Right cardiac atrium (tissue), 5 donors: Measurements from ENCODE around the gene ORAI2. TPM values are rescaled to one million over a fixed set of nuclear protein-coding genes. Genes with fewer than 3 reads are reported as not detected.

Experiments used
- ATAC-seq, 2 donors: fragments of 200-7000 bp; cut with Tn5 transposase; one replicate each; pipeline versions ENCODE4 v1.8.0 to v1.9.1; 2020; ENCODE audit warnings: moderate library complexity in 2 of 2, mild to moderate bottlenecking in 1 of 2
- DNase-seq, 3 donors: peaks; one replicate each; pipeline ENCODE4 v3.0.0-alpha.2; 2020
- H3K27ac ChIP-seq: one replicate; pipeline ENCODE4 v1.5.1; 2013; ENCODE audit warnings: mild to moderate bottlenecking, low read length, control low read depth, moderate library complexity
- H3K27me3 ChIP-seq: one replicate; pipeline ENCODE4 v1.6.1; 2013; ENCODE audit not compliant: control insufficient read depth, insufficient read depth
- H3K4me1 ChIP-seq: one replicate; pipeline ENCODE4 v1.6.1; 2013; ENCODE audit warnings: low read length; ENCODE audit not compliant: control insufficient read depth, insufficient read depth
- H3K4me3 ChIP-seq: one replicate; pipeline ENCODE4 v1.5.1; 2013; ENCODE audit warnings: low read length, control low read depth
- H3K9me3 ChIP-seq: one replicate; pipeline ENCODE4 v1.6.1; 2013; ENCODE audit warnings: low read length; ENCODE audit not compliant: control insufficient read depth
- WGBS: extraction: QIAGEN DNeasy Blood & Tissue Kit; methylation state at CpG from one replicate; pipeline ENCODE4 v1.1.7; 2013; 5-methylcytosine and 5-hydroxymethylcytosine counted together
- intact Hi-C, 4 donors: fragments of 100-400 bp; cut with DNase I; formaldehyde crosslinking; loops; one replicate each; pipeline versions ENCODE4 v1.11.0 to v1.14.0; 2022 to 2023
- polyA plus RNA-seq: library from polyadenylated mRNA; stranded (reverse); fragments of 200-250 nt; gene quantifications from one replicate; pipeline ENCODE4 v1.2.3, GENCODE V29; 2013
- total RNA-seq, 4 donors: library from RNA; stranded (reverse); fragmentation: NEBNext Ultra II Directional; extraction: Animal tissue kit (Norgen Biotek cat#: 25700); gene quantifications; one replicate each; pipeline ENCODE4 v1.2.1, GENCODE V29; 2021
- donor health status: healthy with polysubstance abuse.
- donor health status: DM: no; HTN: yes; CAD: no.
- donor health status: DM: no; HTN: no; CAD: no.
- donor health status: DM: no; HTN: yes; CAD: no; lungs with severe emphysema.
- donor health status: DM: yes; HTN: yes; CAD: no.

The ORAI2 gene
- total and polyA plus RNA-seq, 5 donors: 2.9 to 7.4 (median 4.3) TPM

DNA sequence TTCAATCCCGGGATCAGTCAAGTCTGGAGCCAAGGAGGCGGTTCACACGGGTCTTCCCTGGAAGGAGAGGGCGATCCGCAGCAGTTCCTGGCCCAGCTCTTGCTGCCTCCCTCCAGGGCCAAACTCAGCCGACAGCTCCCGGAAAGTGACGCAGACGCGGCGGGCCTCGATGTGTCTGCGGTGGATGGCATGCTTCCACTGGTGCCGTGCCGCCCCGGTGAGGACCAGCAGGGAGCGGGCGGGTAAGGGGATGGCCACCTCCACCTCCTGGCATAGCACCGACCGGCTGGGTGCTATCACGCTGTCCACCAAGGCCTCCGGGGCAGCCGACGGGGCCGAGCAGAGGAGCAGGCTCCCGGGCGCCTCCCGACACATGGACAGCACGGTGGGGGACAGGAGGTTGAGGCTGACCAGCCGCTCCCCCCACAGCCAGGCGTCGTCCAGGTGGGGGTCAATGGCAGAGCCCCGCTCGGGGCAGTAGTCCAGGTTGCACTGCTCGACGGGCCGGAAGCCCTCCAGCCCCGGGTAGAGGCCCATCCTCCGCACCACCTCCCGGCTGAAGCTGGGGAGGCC is 24.1 kb downstream of the ORAI2 start:
- Histone ChIP-seq H3K27ac (no peak overlapping the region), H3K9me3 (no peaks in the 10 kb centered on the region), H3K4me1 (no peaks in the 10 kb centered on the region), H3K4me3 (no peak overlapping the region), H3K27me3 (no peaks in the 10 kb centered on the region)
- intact Hi-C loops: no loop called here
- 92% methylated on average over 40 of the region's 40 CpGs for WGBS
- no peak for ATAC-seq
- peak in 1 of 3 donors; percentile 57 for DNase-seq

DNA sequence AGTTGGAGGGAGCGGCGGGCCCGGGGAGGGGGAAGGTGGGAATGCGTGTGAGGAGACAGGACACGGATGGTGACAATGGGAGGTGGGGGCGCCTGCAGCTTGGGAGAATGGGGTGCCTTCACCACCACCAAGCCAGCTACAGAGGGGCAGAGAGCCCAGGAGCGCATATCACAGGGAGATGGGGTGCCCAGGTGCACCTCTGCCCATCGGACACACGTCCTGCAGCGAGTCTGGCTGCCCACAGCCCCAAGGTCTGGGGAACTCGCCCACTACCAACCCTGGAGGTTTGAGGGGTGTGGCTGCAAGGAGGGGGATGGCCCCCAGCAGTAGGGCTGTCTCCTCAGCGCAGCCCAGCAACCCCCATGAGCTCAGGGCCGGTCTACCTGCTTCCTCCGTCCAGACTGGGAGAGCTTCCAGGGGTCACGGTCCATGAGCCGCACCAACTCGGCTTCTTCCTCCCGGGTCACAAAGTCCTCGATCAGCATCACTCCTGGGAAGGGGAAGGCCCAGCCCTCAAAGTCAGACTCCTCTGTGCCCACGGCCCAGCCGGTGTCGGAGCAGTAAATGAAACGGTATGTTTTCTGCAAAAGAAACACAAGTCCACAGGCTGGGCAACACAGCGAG is 26.0 kb downstream of the ORAI2 start:
- Histone ChIP-seq H3K9me3 (no peaks in the 10 kb centered on the region), H3K4me1 (peaks cover 4% of the 10 kb centered on the region), H3K4me3 (no peak overlapping the region), H3K27me3 (no peaks in the 10 kb centered on the region), H3K27ac (no peak overlapping the region)
- peak in 1 of 3 donors; percentile 42 for DNase-seq
- ATAC-seq: no peak
- WGBS: 94% methylated on average over 24 of the region's 24 CpGs
- intact Hi-C loops: no loop called here

DNA sequence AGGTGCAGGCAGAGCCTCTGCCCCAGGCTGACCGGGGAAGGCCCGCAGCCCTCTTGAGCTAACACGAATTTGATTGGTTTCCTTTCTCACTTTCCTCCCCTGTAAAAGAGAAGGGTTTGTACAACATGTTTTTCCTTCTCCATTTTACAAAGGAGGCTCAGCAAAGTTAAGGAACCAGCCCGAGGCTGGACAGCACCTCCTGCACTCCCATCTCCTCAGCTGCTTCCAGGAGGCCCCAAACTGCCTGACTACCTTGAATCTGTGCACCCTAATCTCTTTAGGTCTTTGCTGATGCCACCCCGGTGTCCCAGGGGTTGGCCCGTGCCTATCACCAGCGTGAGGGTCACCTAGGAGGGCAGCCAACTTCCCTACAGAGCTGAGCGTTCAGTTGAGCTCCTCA is 27.1 kb downstream of the ORAI2 start:
- ATAC-seq: no peak
- no peaks in the 10 kb centered on the region for H3K27me3 ChIP-seq
- intact Hi-C loops: no loop called here
- no peak overlapping the region for H3K27ac ChIP-seq
- no peaks in the 10 kb centered on the region for H3K9me3 ChIP-seq
- WGBS: 78% methylated on average over 8 of the region's 8 CpGs
- H3K4me1 ChIP-seq: peaks cover 4% of the 10 kb centered on the region
- DNase-seq: peak in 1 of 3 donors; percentile 21
- H3K4me3 ChIP-seq: no peak overlapping the region

DNA sequence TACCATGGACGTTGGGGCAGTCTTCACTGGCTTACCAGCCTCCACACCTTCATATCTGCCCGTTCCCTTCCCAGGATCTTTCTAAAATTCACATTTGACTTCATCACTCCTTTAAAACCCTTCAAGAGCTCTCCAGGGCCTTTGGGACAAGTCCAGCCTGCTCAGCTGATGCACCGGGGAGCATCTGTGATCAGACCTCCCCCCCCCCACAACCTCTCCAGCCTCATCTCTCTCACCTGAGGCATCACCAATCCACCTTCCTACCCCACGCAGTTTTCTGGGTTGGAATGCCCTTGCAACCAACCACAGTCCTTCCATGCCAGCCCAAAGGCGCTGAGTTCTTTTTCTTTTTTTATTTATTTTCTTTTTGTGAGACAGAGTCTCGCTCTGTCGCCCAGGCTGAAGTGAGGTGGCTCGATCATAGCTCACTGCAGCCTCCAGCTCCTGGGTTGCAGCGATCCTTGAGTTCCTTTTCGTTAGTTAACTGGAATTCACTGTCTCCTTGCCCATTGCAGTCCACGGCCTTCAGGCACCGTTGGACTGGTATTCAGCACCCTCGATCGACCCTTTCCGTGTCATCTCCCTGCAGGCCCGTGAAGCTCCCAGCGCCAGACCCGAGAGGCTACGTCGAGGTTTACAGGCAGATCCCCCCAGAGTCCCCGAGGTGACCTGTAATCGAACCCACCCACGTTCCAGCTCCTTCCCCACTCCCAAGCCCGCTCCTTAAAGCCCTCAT is 30.6 kb downstream of the ORAI2 start:
- intact Hi-C loops: no loop called here
- H3K4me3 ChIP-seq: peak overlapping the region; percentile 90
- ATAC-seq (no peak), DNase-seq (peak in 2 of 3 donors; percentile 54 to 57)
- H3K9me3 ChIP-seq: no peaks in the 10 kb centered on the region
- H3K4me1 ChIP-seq: peaks cover 4% of the 10 kb centered on the region
- H3K27me3 ChIP-seq: no peaks in the 10 kb centered on the region
- WGBS: 11% methylated on average over 24 of the region's 24 CpGs
- peak overlapping the region; percentile 19 for H3K27ac ChIP-seq

DNA sequence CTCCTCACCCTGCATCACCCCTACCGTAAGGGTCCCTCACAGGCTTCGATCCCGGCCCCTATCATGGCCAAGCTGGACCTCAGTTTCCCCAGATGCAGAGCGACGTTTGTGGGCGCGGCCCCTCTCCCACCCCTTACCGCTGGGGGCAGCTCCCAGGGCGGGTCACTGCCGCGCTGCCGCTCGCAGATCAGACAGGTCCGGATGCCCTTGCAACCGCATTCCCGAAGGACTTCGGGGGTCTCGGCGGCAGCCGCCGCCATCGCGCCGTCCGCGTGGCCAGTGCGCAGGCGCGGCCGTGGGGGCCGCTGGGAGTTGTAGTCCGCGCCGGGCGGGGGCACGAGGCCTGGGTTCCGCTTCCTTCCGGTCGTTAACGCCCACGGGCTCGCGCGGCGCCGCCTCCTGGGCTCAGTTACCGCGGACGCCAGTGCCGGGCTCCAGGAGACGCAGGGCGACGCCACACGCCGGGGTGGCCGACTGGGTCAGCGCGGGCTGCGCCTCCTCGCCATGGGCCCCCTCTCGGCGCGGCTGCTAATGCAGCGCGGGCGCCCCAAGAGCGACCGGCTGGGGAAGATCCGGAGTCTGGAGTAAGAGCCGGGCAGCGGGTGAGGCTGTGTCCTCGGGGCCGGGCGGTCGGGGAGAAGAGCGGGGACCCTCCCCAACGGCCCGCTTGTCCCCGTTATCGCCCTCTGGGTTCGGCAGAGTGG is 31.4 kb downstream of the ORAI2 start, which contains the start of the genes ALKBH4 and LRWD1:
TSS of gene ALKBH4 (minus strand) at position 287 of the 704 bp plus-strand sequence. CDS start at position 260, 27 bp downstream.
TSS of gene LRWD1 (plus strand) at position 408 of the 704 bp plus-strand sequence. CDS start at position 505, 97 bp downstream.
- Histone ChIP-seq H3K4me3 (peak within 1 kb of the TSS; percentile 90), H3K27me3 (no peaks in the 10 kb centered on the region), H3K27ac (peak within 1 kb of the TSS; percentile 19), H3K9me3 (no peaks in the 10 kb centered on the region), H3K4me1 (peaks cover 4% of the 10 kb centered on the region)
- under 1% methylated on average over 81 of the region's 81 CpGs for WGBS
- ATAC-seq (peak; percentile 95 to 97), DNase-seq (peak; percentile 96 to 99 (median 98))
- intact Hi-C loops: no loop called here

DNA sequence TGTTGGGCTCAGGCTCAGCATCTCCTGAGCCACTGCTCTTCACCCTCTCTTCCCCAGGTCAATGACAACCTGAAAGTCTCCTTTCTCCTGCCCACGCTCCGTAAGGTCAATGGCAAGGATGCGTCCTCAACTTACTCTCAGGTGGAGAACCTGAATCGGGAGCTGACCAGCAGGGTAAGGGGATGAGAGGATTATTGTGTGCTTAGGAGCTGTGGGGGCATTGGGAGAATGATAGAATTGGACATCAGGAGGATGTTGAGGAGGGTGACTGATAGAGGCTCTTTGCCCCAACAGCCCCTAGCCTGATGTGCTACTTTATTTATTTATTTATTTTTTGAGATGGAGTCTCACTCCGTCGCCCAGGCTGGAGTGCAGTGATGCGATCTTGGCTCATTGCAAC is 32.7 kb downstream of the ORAI2 start:
- H3K27ac ChIP-seq: no peak overlapping the region
- 95% methylated on average over 7 of the region's 7 CpGs for WGBS
- H3K9me3 ChIP-seq: no peaks in the 10 kb centered on the region
- intact Hi-C loops: no loop called here
- no peak overlapping the region for H3K4me3 ChIP-seq
- peaks cover 4% of the 10 kb centered on the region for H3K4me1 ChIP-seq
- no peak for ATAC-seq
- no peaks in the 10 kb centered on the region for H3K27me3 ChIP-seq
- no peak for DNase-seq

DNA sequence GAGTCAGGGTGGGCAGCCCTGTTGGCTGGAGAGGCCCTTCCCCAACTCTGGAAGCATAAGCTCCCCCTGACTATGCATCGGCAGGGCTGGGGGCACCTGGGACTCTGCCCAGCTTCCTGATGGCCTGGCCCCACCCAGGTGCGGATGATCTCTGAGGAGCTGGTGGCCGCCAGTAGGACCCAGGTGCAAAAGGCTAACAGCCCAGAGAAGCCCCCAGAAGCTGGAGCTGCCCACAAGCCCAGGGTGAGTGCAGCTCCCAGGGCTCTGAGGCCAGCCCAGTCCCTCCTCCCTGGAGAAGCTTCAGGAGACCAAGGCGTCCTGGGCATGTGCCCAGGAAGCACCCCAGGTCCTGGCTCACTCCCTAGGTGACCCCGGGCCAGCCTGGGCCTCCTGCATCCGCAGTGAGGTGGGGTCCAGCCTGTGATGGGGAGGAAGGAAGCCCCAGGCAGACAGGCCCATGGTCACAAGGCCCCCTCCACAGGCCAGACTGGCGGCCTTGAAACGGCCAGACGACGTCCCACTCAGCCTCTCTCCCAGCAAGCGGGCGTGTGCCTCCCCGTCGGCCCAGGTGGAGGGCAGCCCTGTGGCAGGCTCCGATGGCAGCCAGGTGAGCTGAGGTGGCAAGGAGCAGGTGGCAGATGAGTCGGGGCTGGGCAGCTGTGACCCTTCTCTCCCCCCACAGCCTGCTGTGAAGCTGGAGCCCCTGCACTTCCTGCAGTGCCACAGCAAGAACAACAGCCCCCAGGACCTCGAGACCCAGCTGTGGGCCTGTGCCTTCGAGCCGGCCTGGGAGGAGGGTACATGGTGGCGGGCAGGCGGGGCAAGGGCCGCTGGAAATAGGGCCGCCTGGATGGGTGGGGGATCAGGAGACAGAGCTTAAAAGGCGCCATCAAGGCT is 34.5 kb downstream of the ORAI2 start:
- H3K9me3 ChIP-seq: no peaks in the 10 kb centered on the region
- WGBS: 93% methylated on average over 24 of the region's 24 CpGs
- peaks cover 4% of the 10 kb centered on the region for H3K4me1 ChIP-seq
- ATAC-seq (no peak), DNase-seq (peak in 2 of 3 donors; percentile 53 to 61)
- no peaks in the 10 kb centered on the region for H3K27me3 ChIP-seq
- no peak overlapping the region for H3K27ac ChIP-seq
- H3K4me3 ChIP-seq: no peak overlapping the region
- intact Hi-C loops: no loop called here

DNA sequence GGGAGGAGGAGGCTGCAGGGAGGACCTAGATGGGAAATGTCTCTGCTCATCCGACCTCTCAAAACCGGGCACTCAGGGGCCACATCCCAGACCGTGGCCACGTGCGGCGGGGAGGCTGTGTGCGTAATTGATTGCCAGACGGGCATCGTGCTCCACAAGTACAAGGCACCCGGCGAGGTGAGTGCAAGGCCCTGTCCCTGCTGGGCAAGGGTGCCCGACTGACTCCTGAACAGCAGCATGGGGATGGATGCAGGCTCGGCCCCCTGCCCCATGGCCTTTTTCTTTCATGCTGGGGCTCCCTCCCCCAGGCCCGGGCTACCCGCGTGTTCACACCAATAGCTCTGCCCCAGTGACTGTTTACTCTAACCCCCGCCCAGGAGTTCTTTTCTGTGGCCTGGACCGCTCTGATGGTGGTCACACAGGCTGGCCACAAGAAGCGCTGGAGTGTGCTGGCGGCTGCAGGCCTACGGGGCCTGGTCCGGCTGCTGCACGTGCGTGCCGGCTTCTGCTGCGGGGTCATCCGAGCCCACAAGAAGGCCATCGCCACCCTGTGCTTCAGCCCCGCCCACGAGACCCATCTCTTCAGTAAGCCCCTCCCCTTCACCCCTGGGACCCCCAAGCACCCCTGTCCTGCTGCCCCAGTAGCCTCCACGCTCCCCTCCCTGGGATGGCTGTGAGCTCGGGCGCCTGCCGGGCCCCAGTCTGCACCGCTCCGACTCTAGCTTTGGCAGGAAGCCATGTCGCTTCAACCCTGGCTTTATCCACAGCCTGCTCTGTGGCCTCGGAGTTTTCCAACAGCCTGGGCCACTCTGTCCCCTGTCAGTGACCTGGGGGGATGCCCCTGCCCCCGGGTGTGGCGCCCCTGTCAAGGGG is 35.3 kb downstream of the ORAI2 start:
- Histone ChIP-seq H3K27me3 (no peaks in the 10 kb centered on the region), H3K4me1 (peaks cover 2% of the 10 kb centered on the region), H3K27ac (no peak overlapping the region), H3K9me3 (no peaks in the 10 kb centered on the region), H3K4me3 (no peak overlapping the region)
- DNase-seq (peak; percentile 15 to 59 (median 58)), ATAC-seq (no peak)
- intact Hi-C loops: no loop called here
- WGBS: 86% methylated on average over 40 of the region's 40 CpGs

DNA sequence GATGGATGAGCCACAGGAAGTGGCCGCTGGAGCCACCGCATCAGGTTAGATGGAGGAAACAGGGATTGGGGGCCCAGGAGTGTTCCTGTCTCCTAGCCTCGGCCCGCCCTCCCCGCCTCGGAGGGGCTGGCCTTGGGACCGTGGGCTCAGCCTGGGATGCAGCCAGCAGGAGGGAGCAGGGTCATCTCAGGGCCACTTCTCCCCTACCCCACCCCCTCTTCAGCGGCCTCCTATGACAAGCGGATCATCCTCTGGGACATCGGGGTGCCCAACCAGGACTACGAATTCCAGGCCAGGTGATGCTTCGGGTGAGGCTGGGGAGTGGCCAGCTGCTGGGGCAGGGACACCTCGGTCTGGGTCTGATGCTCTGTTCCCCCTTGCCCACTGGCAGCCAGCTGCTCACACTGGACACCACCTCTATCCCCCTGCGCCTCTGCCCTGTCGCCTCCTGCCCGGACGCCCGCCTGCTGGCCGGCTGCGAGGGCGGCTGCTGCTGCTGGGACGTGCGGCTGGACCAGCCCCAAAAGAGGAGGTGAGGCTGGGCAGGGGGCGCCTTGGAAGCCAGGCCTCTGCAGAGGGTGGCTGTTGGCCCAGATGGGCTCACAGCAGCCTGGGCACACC is 36.1 kb downstream of the ORAI2 start:
- intact Hi-C loops: no loop called here
- ATAC-seq (no peak), DNase-seq (peak; percentile 17 to 58 (median 47))
- no peaks in the 10 kb centered on the region for H3K9me3 ChIP-seq
- H3K27ac ChIP-seq: no peak overlapping the region
- H3K4me3 ChIP-seq: no peak overlapping the region
- 86% methylated on average over 24 of the region's 24 CpGs for WGBS
- no peaks in the 10 kb centered on the region for H3K27me3 ChIP-seq
- no peaks in the 10 kb centered on the region for H3K4me1 ChIP-seq
